AML-193 (cell line): ENCODE data around the gene PRKN.

Source experiments
- DNase-seq, 2 experiments: peaks; one replicate each; lab custom pipeline; 2025; lab: John Stamatoyannopoulos, UW

PRKN gene

DNA sequence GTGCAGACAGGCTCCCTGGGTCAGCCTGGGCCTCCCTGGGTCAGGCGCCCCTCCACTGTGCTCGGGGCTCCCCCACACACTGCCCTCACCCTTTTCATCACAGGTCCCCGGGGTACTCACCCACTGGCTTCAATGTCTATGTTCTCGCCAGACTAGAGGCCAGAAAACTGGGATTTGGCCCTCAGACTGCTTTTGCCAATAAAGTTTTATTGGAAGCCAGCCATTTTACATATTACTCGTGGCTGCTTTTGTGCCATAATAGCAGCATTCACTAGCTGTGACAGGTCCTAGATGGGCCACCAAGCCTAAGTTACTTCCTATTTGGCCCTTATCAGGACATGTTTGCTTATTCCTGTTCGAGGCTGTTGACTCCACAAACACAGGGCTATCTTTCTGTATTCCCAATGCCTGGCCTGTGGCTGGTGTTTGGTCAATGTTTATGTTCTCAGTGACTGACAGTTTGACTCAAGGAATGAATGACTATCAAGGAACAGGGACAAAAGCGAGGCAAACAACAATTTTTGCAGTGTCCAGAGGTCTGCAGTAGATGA lies 928.6 kb downstream of the PRKN start:
- no peak for DNase-seq

DNA sequence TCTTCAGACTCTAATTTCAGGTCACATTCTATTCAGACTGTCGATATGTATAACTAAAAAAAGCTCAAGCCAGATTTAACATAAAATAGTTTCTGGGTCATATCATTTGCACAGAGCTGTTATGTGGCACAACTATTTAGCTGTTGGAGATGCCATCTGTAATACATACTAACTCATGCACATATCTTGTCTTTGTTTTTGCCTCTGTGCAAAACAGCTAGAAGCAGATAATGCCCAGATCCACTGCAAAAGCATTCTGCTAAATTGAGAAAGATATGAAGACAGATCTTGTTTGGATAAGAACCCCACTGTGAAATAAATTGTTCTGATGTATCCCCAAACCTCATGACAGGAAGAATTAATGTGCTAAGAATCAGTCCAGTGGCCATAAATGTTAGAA lies 930.9 kb downstream of the PRKN start:
- no peak for DNase-seq

DNA sequence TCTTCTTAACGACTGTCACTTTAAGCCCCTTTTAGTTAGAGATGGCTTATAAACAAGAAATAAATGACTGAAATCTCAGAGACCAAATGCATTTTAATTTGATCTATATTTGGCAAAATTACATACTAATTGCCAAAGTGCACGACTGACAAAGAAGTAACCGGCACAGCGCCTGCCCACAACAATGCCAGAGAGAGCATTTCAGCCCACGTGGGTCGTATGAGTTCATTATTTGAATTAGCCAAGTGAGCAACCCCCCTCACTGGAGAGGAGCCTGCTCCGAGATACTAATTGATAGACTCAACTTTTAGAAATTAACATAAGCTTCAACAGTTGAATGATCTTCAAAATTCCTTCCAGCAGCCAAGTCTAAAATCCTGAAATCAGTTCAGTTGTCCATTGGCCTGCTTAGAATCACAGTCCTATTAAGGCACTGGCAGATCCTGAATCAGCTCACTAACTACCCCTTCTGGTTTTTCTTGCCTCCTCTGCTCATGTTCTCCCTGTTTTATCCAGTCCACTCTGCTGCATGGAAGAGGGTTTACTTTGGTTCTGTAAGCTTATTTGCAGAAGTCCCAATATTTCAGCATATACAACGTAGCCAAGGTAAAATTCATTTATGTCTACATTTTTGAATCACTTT lies 934.6 kb downstream of the PRKN start:
- DNase-seq = no peak

DNA sequence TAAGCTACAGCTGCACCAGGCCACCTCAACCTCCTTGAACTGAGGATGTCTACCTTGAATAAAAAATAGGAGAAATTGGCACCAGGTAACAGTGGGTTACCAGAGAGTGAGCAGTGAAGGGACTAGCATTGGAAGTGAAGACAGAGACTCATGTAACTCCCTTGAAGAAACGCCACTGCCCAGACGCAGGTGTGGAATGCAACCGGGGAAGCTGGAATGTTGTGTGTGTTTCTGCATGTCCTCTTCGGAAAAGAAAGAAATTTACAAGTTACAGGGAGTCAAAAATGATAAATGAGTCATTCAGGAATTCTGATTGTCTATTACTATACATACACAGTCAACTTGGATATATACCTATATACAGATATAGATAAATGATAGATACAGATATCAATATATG lies 939.0 kb downstream of the PRKN start:
- no peak for DNase-seq

DNA sequence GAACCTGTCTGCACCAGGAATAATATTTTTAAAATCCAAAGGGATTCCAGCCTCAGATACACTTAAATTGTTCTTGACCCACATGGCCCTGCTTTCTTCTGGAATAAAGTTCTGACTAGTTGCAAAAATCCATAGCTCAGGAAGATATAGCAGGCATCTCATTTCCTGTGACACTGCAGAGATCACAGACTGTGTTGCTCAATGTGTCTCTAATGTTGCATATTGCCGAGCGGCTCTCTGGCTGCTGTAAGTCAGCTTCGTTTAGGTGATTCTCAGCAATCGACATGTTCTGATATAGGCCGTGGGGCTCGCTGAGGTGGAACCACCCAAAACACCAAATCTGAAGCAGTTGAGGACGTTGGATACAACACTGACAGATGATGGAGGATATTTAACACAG lies 955.4 kb downstream of the PRKN start:
- no peak for DNase-seq

DNA sequence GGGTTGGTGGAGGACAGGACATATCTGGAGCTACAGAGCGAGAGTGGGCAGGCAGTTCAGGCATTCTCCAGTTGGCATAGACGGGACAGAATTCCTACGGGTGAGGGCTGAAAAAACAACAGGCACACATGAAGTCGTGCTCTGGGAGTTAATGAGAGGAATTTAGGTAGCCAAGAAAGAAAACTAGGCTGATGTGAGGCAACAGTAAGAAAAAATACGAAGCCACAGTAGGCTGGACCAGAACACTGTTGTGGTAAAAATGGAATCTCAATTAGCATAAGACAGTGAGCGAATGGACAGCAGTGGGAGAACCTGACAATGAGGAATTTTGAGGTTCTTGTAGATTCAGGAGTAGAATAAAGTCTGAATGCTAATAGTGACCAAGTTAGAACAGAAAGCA lies 965.6 kb downstream of the PRKN start:
- DNase-seq = no peak

DNA sequence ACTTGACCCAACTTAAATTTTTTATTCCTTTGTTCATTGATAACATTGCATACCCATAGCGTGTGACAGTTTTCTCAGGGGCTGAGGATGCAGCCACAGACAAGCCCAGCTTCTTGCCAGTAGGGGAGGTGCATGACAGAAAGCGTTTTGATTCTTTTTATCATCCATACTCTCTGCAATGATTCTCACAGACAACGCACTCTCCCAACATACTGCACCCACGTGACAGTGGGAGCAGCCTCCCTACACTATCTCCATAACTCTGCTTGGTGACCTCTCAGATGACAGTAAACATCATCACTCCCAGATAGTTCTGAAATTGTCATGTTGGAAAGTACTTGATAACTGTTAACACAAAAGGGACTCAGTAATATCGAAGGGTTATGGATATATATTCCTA lies 972.5 kb downstream of the PRKN start:
- no peak for DNase-seq

DNA sequence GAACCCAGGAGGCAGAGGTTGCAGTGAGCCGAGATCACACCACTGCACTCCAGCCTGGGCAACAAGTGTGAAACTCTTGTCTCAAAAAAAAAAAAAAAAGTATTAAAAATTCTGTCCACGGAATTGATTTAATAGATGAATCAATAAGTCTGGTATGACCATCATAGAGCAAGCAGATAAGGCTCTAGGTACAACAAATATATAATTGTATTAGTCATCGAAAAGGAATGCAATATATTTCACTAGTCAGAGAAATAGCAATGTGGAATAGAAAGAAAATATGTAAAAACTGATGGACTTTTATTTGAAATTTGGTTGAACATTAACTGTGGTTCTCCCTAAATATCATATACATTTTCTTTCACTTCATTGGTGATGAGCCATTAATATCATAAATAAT lies 976.9 kb downstream of the PRKN start:
- DNase-seq = no peak

DNA sequence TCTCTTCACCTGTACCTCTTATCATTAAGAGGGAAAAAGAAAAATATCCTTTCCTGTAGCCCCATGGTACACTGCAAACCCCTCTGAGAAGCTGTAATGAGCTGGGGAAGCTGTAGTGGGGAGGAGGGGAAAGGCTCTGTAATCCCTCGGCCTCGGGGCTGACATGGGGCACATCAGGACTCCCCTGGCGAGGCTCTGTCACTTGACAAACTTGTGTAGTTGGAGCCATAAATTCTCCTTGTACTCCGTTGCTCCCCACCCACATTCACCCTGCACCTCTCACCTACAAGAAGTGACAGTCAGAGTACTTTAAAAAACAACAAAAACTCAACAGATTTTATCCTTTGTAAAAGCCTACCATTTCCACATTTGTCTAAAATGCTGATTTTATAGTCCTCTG lies 978.0 kb downstream of the PRKN start:
- DNase-seq = no peak

DNA sequence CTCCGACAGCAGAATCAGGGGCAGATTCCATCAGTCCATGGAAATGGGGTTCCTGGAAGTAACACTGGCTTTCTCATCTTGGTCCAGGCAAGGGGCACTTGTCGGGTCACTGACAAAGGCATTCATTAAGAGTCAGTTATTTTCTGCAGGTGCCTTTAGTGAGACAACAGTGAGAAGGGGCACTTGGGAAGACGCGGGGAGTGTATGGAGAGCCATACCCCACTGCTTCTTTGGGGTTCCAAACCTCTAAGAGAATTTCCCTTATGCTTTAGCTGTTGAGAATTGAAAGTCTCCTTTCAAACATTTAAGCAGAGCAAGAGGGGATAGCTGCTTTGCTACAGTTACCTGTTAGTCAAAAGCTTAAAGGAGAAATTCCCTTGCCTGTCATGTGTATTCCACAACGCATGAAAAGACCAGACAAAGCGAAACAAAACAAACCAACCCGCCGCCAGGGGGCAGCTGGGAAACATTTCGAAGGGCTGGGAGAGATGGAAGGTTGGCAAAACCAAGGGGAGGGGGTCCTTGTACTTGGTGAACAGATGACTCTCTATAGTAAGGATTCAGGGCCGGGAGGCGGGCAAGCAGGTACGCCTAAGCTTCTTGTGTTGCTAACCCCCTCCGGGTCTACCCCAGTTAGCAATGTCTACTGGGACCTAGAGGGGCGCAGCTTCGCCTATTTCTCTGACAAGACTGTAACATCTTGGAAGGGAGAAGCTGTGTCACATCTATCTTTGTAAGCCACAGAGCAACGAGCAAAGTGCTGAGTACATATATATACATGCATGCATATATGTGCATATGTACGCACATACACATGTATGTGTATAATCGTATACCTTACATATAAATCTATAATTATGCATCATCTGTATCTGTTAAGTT lies 978.8 kb downstream of the PRKN start:
- peak; percentile 6 to 19 for DNase-seq

DNA sequence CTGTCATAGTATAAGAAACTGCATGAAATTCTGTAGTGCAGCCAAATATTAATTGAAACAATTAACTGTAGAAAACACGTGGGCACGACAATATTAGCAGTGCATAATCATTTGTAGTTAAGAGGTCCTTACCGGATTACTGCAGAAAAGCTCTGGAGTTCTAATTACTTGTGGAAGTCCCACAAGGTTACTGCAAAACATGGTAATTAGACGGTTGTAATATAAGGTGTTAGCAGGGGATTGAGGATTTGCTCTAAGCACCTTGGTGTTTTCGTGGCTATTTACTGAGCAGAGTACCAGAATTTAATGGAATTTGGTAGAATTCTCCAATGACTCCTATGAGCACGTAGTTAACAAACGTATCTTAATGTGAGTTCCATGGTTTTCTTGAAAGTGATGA lies 980.1 kb downstream of the PRKN start:
- DNase-seq = no peak

DNA sequence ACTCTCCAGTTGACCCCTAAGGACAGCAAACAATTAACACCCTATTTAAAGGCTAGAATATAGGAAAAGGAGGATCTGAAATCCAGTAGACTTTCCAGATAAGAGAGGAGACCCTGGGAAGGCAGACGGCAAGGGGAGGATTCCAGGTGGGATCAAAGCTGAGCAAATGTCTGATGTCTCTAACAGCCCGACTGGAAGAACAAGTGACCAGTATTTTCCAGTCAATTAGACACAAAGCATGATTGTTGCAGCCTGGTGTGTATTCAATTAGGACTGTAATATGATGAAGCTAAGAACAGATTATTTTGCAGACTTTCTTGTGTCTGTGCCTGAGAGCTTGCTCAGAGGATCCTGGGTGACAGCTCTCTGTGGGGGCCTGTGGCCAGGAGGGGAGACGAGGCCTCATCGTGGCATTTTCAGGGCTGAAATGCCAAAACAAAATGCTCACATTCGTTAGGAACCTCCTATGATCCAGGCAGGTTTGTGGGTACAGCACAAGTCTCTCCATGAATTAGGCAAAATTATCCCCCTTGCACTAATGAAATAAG lies 981.9 kb downstream of the PRKN start:
- no peak for DNase-seq

DNA sequence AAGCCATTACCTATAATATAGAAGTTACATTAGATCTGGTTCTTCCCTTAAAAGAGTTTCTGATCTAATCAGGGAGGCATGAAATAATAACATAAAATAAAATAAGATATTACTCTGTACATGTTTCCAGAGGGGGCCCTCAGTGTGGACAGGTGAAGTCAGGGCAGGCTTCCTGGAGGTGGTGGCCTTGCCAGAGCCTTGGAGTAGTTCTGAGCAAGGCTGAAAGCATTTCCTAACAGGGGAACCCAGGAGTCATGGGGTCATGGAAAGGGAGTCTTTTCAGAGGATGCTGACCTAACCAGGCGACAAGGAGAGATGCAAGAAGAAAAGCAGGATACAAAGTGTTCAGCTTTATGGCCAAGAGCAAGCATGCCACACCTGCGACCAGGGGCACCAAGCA lies 982.4 kb downstream of the PRKN start:
- no peak for DNase-seq

DNA sequence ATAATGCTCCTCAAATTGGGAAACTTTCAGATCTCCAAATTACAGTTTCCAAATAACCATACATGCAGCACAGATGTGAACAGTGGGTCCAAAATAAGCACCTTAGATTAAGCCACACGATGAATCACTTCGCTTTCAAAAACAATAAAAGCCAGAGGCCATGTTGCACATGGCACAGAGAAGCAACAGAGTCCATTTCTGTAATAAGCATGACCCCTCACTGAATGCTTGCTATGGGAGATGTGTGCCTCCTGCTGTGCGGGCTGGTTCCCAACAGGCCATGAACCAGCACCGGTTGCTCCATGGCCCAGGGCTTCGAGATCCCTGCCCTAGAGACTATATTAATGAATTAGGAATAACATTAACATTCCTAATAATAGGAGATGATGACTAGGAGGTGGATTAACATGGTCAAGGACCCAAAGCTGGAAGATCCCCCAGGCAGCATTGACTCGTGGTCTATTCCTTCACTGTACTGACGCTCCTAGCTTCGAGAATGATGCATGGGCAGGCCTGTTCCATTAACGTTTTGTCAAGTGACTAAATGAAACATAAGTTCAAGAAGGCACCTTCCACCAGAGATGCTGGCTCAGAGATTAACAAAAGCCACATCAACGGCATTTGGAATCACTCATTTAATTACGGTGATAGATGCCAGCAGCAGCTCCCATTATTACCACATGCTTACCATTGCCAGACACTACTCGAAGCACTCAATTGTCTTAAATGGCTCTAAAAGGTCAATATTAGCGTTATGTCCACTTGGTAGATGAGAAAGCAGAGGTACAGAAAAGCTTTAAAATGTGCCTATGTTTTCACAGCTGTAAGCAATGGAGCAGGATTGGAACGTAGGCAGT lies 983.1 kb downstream of the PRKN start:
- DNase-seq = no peak

DNA sequence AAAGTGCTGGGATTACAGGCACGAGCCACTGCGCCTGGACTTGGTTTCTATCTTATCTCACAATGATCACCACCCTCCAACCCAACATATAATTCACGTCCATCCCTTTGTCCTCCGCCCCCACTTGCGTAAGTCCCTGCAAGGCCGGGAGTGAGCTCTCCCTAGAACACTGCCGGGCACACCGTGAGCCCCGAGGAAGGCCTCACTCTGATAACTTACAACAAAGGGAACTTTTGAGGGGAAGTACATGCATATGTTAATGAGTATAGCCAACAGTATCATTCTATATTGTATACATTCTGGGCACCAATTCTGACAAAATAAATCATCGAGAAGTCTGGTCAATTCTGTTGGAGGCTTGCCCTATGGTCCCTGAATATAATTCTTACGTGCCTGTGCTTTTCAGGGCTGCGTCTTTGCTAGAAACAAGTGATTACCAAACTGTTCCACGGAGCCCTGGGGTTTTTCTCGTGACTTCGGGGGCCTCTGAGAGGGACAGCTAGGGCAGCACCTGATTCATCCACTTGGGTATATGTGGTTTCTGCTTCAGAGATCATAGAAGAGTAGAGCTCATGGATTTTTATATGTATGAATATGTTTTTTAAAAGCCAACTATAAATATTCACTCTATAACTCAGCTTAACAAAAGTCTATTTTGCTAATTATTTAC lies 983.9 kb downstream of the PRKN start:
- DNase-seq = no peak

DNA sequence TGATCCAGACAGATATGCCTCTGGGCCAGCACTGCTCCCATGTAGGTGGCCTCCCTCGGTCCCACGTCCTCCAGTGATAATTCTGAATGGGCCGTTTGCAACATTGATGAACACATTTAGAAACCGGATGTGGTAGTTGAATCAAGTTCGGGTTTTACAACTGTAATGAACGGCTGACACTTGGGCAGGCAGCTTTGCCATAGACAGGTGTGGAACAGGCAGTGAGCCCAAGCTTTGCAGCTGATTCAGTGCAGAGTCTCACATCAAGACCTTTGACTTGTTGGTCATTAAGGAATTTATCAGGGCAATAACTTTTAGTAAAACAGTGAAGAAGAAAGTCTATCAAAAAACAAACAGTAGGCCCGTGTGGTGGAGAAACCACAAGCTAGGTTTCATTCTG lies 987.1 kb downstream of the PRKN start:
- no peak for DNase-seq

DNA sequence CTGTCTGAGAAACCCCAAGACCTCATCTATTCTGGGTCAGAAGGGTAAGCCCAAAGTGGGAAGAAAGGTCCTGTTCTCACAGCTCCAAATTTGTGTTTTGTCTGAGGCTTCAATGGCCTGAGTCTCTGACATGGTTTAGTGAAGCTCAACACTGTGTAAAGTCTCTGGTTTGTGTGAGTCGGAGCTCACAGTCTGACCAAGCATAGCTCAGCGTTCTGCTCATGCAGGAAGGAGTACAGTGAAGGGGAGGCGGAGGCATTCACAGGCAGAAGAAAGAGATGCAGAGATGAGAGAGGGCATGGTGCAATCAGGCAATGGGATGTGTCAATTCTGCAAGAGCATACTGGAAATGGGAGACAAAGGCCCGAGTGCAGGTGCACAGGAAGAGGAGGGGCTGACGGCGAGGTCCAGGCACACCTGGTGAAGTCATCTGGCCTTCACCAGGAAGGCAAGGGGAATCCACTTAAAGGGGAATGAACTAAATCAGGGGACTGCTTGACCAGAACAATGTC lies 990.7 kb downstream of the PRKN start:
- DNase-seq = no peak

DNA sequence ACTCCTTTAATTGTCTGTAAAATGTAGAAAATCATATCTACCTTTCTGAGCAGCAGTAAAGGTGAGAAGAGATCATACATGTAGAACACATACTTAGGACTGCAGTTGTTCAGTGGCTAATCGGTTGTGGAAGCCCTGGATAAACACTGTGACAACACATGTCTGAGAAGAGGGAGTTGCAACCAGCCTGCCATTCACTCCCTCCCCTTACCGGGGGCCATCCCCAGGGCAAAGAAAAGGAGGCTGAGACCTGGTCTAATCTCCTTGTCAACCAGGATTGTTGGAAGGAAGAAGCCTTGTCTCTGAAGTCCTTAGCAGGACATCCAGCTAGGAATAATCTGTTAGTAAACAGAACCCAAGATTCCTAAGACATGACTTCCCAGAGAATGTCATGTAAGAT lies 991.2 kb downstream of the PRKN start:
- DNase-seq = no peak

DNA sequence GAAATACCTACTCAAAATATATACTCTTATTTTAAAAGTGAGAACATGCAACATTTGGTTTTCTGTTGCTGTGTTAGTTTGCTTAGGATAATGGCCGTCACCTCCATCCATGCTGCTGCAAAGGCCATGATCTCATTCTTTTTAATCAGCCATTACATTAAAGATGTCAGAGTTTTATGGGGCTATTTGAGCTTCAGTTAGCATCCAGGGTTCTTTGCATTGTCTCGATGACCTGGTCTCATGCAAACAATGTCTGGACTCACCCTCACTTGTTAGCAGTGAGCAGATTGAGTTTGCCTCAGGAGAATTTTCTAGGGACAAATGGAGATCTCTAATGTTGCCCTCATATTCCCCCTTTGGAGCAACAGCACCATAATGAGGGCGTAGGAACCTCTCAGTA lies 995.0 kb downstream of the PRKN start:
- DNase-seq = no peak

DNA sequence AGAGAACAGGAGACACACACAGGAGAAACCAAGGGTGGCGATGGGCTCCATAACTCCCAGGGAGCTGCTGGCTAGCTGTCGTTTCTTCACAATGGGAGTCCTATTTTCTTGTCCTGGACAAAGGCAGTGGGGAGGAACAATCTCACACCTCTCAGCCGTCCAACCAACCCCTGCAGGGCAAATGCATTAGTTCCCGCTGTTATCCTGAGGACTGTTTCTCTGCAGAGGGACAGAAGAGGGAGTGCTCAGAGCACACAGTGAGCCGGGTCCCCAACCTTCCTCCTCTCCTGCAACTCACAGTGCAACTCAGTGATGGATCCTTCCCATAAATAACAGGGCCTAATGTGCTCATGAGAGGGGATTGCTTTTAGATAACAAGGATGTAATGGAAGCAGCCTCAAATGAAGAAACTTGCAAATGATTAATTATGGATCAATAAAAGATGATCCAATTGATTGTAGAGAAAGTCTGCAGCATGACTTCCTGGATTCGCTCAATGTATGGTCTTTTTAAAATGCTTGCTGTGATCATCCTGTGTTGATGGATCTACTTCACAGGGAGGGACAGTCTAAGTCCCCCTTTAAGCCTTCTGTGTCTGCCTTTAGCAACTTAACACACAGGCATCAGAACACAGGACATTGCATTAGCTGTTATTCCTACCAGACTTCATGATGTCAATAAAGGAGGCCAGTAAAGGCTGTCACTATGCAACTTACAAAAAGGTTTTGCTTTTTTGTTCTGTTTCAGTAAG lies 1000.3 kb downstream of the PRKN start:
- DNase-seq = no peak

DNA sequence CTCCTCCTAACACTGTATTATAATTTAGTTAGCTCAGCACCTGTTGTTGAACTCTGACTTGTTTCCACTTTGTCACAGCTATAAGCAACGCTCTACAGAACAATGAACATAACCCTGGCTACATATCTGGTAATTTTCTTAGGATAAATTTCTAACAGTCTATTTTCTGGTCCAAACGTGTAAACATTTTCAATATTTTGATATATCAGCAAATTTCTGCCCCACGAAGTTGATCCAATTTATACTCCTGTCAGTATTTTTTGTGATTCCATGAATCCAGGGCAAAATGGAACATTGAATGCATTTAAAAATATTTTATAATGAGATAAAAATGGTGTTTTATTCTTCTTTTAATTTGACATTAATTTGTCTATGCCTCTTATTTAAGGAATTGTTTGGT lies 1005.2 kb downstream of the PRKN start:
- no peak for DNase-seq
